DOHH2 (cell line): ENCODE data around the gene ARRB2.

Source experiments
- H3F3A ChIP-seq: fragments of 200-600 bp; sonication (generic), shearing (Covaris generic); 2 replicates; pipeline ENCODE4 v1.6.0; 2016; ENCODE audit warnings: antibody characterized with exemption, mild to moderate bottlenecking; ENCODE audit not compliant: control insufficient read depth, insufficient read depth
- H3K27ac ChIP-seq: fragments of 200-600 bp; sonication (generic); 2 replicates; pipeline ENCODE4 v1.5.1; 2014; ENCODE audit warnings: low read depth, mild to moderate bottlenecking, low read length, moderate library complexity
- H3K27me3 ChIP-seq: fragments of 200-600 bp; sonication (generic); 2 replicates; pipeline ENCODE4 v1.6.1; 2014; ENCODE audit warnings: mild to moderate bottlenecking, low read length, mixed read lengths; ENCODE audit not compliant: control insufficient read depth
- H3K36me3 ChIP-seq: fragments of 200-600 bp; sonication (generic); 2 replicates; pipeline ENCODE4 v1.6.1; 2014; ENCODE audit warnings: mild to moderate bottlenecking, low read length, moderate library complexity, mixed read lengths; ENCODE audit not compliant: control insufficient read depth
- H3K4me1 ChIP-seq: fragments of 200-600 bp; sonication (generic); 2 replicates; pipeline ENCODE4 v1.6.1; 2014; ENCODE audit warnings: mild to moderate bottlenecking, low read length, mixed read lengths; ENCODE audit not compliant: control insufficient read depth
- H3K4me2 ChIP-seq: fragments of 200-600 bp; sonication (generic); 2 replicates; pipeline ENCODE4 v1.6.0; 2014; ENCODE audit warnings: mild to moderate bottlenecking, low read length, moderate library complexity
- H3K4me3 ChIP-seq: fragments of 200-600 bp; sonication (generic); 2 replicates; pipeline ENCODE4 v1.5.1; 2014; ENCODE audit warnings: mild to moderate bottlenecking, low read length, mixed read lengths
- H3K79me2 ChIP-seq: fragments of 200-600 bp; sonication (generic); 2 replicates; pipeline ENCODE4 v1.6.1; 2014; ENCODE audit warnings: mild to moderate bottlenecking, low read length, mixed read lengths; ENCODE audit not compliant: control insufficient read depth
- H3K9me2 ChIP-seq: fragments of 200-600 bp; sonication (generic); replicated peaks from 2 replicates; pipeline ENCODE4 v1.6.1; 2014; ENCODE audit warnings: mild to moderate bottlenecking, low read length, mixed read lengths; ENCODE audit not compliant: control insufficient read depth
- H3K9me3 ChIP-seq: fragments of 200-600 bp; sonication (generic); 2 replicates; pipeline ENCODE4 v1.6.1; 2014; ENCODE audit warnings: antibody characterized with exemption, low read length, mixed read lengths; ENCODE audit not compliant: control insufficient read depth, insufficient read depth
- H4K20me1 ChIP-seq: fragments of 200-600 bp; sonication (generic); 2 replicates; pipeline ENCODE4 v1.6.0; 2014; ENCODE audit warnings: low read depth, mild to moderate bottlenecking, antibody characterized with exemption, low read length, moderate library complexity; ENCODE audit not compliant: control insufficient read depth, insufficient read depth
- EZH2phosphoT487 ChIP-seq: fragments of 200-600 bp; sonication (generic); IDR thresholded peaks from 2 replicates; pipeline ENCODE4 v1.6.1; 2017; ENCODE audit warnings: borderline replicate concordance, mild to moderate bottlenecking, antibody characterized with exemption, low read length, moderate library complexity, mixed read lengths
- TF ChIP-seq, protein P1 (sequence below): fragments of 200-600 bp; sonication (generic); IDR thresholded peaks from one replicate; pipeline ENCODE4 v1.5.1; 2014; ENCODE audit warnings: antibody characterized with exemption, mild to moderate bottlenecking, low read depth, low read length; ENCODE audit not compliant: poor library complexity, severe bottlenecking

The ARRB2 gene

DNA sequence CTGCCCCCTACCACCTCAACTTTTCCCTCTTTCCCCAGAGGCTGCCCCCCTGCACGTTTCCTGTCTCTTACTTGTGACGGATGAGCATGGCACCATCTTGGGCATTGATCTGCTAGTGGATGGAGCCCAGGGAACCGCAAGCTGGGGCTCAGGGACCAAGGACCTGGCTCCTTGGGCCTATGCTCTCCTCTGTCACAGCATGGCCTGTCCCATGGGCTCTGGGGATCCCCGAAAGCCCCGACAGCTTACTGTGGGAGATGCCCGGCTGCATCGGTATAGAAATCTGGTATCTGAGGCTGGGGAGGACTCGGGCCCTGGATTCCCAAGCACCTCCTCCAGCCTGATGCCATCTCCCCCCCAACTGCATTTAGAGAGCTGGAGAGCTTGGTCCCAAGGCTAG, 31.1 kb downstream of the ARRB2 start:
- TF ChIP-seq, protein P1, sequence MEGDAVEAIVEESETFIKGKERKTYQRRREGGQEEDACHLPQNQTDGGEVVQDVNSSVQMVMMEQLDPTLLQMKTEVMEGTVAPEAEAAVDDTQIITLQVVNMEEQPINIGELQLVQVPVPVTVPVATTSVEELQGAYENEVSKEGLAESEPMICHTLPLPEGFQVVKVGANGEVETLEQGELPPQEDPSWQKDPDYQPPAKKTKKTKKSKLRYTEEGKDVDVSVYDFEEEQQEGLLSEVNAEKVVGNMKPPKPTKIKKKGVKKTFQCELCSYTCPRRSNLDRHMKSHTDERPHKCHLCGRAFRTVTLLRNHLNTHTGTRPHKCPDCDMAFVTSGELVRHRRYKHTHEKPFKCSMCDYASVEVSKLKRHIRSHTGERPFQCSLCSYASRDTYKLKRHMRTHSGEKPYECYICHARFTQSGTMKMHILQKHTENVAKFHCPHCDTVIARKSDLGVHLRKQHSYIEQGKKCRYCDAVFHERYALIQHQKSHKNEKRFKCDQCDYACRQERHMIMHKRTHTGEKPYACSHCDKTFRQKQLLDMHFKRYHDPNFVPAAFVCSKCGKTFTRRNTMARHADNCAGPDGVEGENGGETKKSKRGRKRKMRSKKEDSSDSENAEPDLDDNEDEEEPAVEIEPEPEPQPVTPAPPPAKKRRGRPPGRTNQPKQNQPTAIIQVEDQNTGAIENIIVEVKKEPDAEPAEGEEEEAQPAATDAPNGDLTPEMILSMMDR: no peak
- TF ChIP-seq EZH2phosphoT487: no peak
- Histone ChIP-seq H3K4me2 (no peak overlapping the region), H3K27me3 (peaks cover 35% of the 10 kb centered on the region), H3K4me1 (peaks cover 22% of the 10 kb centered on the region), H3K27ac (no peak overlapping the region), H3K9me3 (no peaks in the 10 kb centered on the region), H4K20me1 (no peaks in the 10 kb centered on the region; the same call in 1 of the 2 replicates), H3F3A (0 out of 2 replicates have a peak, but pooled peaks cover 2% of the 10 kb centered on the region), H3K4me3 (no peak overlapping the region), H3K79me2 (no peaks in the 10 kb centered on the region), H3K9me2 (no peaks in the 10 kb centered on the region), H3K36me3 (no peaks in the 10 kb centered on the region)

DNA sequence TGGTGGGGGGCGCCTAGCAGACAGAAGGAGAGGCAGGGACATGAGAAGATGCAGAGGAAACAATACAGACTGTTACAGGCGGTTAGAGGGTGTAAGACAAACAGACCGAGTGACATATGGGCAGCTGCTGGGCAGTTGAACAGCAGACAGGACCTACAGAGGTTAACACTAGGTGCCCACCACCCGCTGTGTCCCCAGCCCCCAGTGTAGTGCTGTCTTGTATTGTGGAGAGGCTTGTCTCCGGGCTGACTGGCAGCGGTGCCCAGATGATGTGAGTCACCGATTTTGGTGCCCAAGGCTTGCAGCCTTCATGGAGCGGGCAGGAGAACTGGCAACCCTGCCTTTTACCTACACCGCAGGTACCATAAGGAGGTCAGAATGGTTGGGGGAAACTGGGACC, 31.7 kb downstream of the ARRB2 start:
- H3K79me2 ChIP-seq: no peaks in the 10 kb centered on the region
- H4K20me1 ChIP-seq: no peaks in the 10 kb centered on the region; the same call in 1 of the 2 replicates
- no peak for TF ChIP-seq EZH2phosphoT487
- TF ChIP-seq, protein P1: no peak
- H3K27ac ChIP-seq: no peak overlapping the region
- no peaks in the 10 kb centered on the region for H3K9me3 ChIP-seq
- H3K4me2 ChIP-seq: no peak overlapping the region
- peaks cover 35% of the 10 kb centered on the region for H3K27me3 ChIP-seq
- H3K9me2 ChIP-seq: no peaks in the 10 kb centered on the region
- no peak overlapping the region for H3K4me3 ChIP-seq
- no peaks in the 10 kb centered on the region for H3K36me3 ChIP-seq
- peaks cover 22% of the 10 kb centered on the region for H3K4me1 ChIP-seq
- 0 out of 2 replicates have a peak, but pooled peaks cover 2% of the 10 kb centered on the region for H3F3A ChIP-seq

DNA sequence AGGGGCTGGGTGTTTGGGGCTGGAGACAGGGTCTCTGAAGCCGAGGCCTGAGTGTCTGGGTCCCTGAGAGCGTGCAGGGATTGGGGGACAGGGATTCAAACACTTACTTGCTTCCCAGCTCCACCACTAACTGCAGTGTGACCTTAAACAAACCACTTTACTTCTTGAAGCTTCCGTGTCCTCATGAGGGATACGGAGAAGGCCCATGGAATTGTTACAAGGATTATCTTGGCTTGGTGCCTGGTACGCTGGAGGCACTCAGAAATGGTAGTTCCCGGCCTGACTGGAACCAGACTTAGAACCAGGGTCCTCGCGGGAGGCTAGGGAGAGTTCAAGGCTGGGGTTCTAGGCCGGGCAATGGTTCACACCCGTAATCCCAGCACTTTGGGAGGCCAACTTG, 32.2 kb downstream of the ARRB2 start:
- Histone ChIP-seq H4K20me1 (no peaks in the 10 kb centered on the region; the same call in 1 of the 2 replicates), H3K27me3 (peaks cover 35% of the 10 kb centered on the region), H3F3A (0 out of 2 replicates have a peak, but pooled peaks cover 2% of the 10 kb centered on the region), H3K36me3 (no peaks in the 10 kb centered on the region), H3K27ac (no peak overlapping the region), H3K4me2 (no peak overlapping the region), H3K4me3 (no peak overlapping the region), H3K9me2 (no peaks in the 10 kb centered on the region), H3K79me2 (no peaks in the 10 kb centered on the region), H3K9me3 (no peaks in the 10 kb centered on the region), H3K4me1 (peaks cover 22% of the 10 kb centered on the region)
- no peak for TF ChIP-seq EZH2phosphoT487
- TF ChIP-seq, protein P1: no peak
